HEK293 (cell line): ENCODE data around the gene MERTK.

ENCODE experiments used
- CTCF ChIP-seq: fragments of 450-650 bp; formaldehyde crosslinking; IDR thresholded peaks from 2 replicates; pipeline ENCODE4 v1.5.1; 2016; ENCODE audit warnings: missing biosample characterization, missing genetic modification characterization
- ZNF18 ChIP-seq: fragments of 450-650 bp; formaldehyde crosslinking; IDR thresholded peaks from 2 replicates; pipeline ENCODE4 v1.5.1; 2016; ENCODE audit warnings: missing biosample characterization, missing genetic modification characterization

GRCh38 chr2:111910609-111911277, 12.3 kb downstream of the MERTK start:
- no peak for TF ChIP-seq ZNF18 (tag by site-specific recombination)
- TF ChIP-seq CTCF (tag by site-specific recombination), result no peak
